K562 (cell line): Measurements from ENCODE around the gene RNF187. TPM values are rescaled to one million over a fixed set of nuclear protein-coding genes. Genes with fewer than 3 reads are reported as not detected.

Experiments
- AFF1 ChIP-seq, 2 experiments: fragments of 450-650 bp; IDR thresholded peaks; 2 replicates each; pipeline ENCODE4 v1.6.1; 2018; ENCODE audit warnings: mild to moderate bottlenecking in 2 of 2, low read depth in 1 of 2; ENCODE audit not compliant: partially characterized antibody in 2 of 2
- CLOCK ChIP-seq: fragments of 250-450 bp; sonication (Bioruptor Pico); IDR thresholded peaks from 2 replicates; pipeline ENCODE4 v1.4.0; 2020; ENCODE audit warnings: mild to moderate bottlenecking, moderate library complexity, borderline replicate concordance
- E2F1 ChIP-seq: sonication (generic); formaldehyde crosslinking; IDR thresholded peaks from 2 replicates; pipeline ENCODE4 v1.8.1; 2023; ENCODE audit warnings: mild to moderate bottlenecking, missing genetic modification reagents, moderate library complexity
- HSF4 ChIP-seq: fragments of 250-450 bp; sonication (Bioruptor Pico); IDR thresholded peaks from 2 replicates; pipeline ENCODE4 v2.1.2; 2022; ENCODE audit warnings: mild to moderate bottlenecking, moderate library complexity, borderline replicate concordance
- MAZ ChIP-seq, 2 experiments: fragments of 450-650 bp in 1 of 2; sonication (generic) in 1 of 2; formaldehyde crosslinking; IDR thresholded peaks in 1 of 2; conservative IDR thresholded peaks in 1 of 2; 2 replicates each; pipeline versions ENCODE4 v1.4.0 to v1.5.0; 2020; ENCODE audit warnings: mild to moderate bottlenecking in 1 of 2, missing genetic modification reagents in 1 of 2
- SRSF3 ChIP-seq: fragments of 200-400 bp; formaldehyde crosslinking; IDR thresholded peaks from 2 replicates; pipeline ENCODE4 v1.6.1; 2016; ENCODE audit warnings: mild to moderate bottlenecking, low read length, moderate library complexity; ENCODE audit not compliant: insufficient read depth
- TAF1 ChIP-seq: IDR thresholded peaks from 2 replicates; pipeline ENCODE4 v1.6.1; 2011; ENCODE audit warnings: mild to moderate bottlenecking, low read length, moderate library complexity; ENCODE audit not compliant: insufficient read depth, control insufficient read depth, severe bottlenecking; ENCODE audit errors: extremely low read depth
- TCF3 ChIP-seq: sonication (generic); formaldehyde crosslinking; IDR thresholded peaks from 2 replicates; pipeline ENCODE4 v1.4.0; 2020; ENCODE audit warnings: mild to moderate bottlenecking, missing genetic modification reagents
- TRIM24 ChIP-seq, 2 experiments: fragments of 450-650 bp; IDR thresholded peaks; 2 replicates each; pipeline ENCODE4 v1.6.1; 2016
- ZKSCAN1 ChIP-seq: fragments of 150-350 bp; IDR thresholded peaks from 2 replicates; pipeline ENCODE4 v1.6.1; 2016; ENCODE audit warnings: low read depth, low read length
- ZNF134 ChIP-seq: fragments of 250-450 bp; sonication (Bioruptor Pico); conservative IDR thresholded peaks from 2 replicates; pipeline ENCODE4 v1.4.0; 2020
- ZNF41 ChIP-seq: fragments of 250-450 bp; sonication (Bioruptor Pico); conservative IDR thresholded peaks from 2 replicates; pipeline ENCODE4 v1.4.0; 2020; ENCODE audit warnings: mild to moderate bottlenecking
- polyA plus RNA-seq, 8 experiments: library from polyadenylated mRNA; depleted of rRNA in 4 of 8; stranded (reverse) in 5 of 8; unstranded in 3 of 8; fragments of >200 nt; fragmentation: Nextera tagmentation in 2 of 8; fragmentation: Illumina TruSeq in 1 of 8; extraction: Ambion mirVana in 2 of 8; extraction: Trizol in 1 of 8; gene quantifications; 2 replicates each; pipeline versions ENCODE4 v1.2.1 to v1.2.3, GENCODE V29; 2011 to 2014; ENCODE audit warnings: inconsistent platforms in 1 of 8, missing spikeins in 1 of 8
- total RNA-seq, 7 experiments: library from RNA; depleted of rRNA in 6 of 7; stranded (reverse); fragments of >200 nt in 6 of 7; fragmentation: Illumina TruSeq in 2 of 7; extraction: Trizol in 2 of 7; gene quantifications; 2 replicates each; pipeline versions ENCODE4 v1.2.1 to v1.2.3, GENCODE V29; 2011 to 2021; ENCODE audit warnings: low replicate concordance in 1 of 7
- TF ChIP-seq, protein P1 (sequence below): fragments of 250-450 bp; sonication (Bioruptor Pico); IDR thresholded peaks from 2 replicates; pipeline ENCODE4 v1.8.0; 2021; ENCODE audit warnings: moderate library complexity, mild to moderate bottlenecking, inconsistent platforms
- TF ChIP-seq, protein P2 (sequence below): fragments of 150-350 bp; IDR thresholded peaks from 2 replicates; pipeline ENCODE4 v1.6.1; 2014; ENCODE audit warnings: low read depth, mild to moderate bottlenecking, low read length, borderline replicate concordance

RNF187 gene
- total and polyA plus RNA-seq, 9 of the 15 experiments (the other 6 are each of a cell fraction or from before 2014, with no cell fraction given): 2.3 to 119 (median 41.9) TPM

DNA sequence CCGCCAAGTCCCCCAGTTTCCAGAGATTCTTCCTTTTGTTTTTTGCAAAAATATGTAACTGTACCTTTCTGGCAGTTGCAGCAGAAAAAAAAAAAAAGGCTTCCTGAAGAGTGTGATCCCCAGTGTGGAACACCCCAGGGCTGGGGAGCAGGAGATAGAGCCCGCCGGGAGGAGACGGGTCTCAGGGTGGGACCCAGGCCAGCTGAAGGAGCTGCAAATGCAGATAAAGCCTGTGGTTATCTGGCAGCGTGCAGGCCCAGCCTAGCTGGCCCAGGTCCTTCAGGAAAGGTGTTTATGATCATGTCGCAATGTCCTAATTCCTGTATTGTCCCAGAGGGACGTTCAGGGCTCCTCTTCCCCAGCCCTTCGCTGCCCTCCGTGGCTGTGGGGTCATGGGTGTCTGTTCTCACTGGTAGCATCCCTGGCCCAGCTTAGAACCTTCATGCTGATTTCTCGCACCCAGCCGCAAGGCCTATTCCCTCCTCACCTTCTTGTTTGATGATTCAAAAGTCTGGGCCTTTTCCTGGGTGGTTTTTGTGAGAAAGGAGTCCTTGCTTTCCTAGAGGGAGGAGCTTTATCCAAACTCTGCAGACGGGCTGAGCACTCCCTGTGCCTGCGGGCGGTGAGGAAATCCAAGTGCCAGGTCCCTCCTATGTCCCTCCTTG lies 26.2 kb downstream of the RNF187 start (continued):
- TF ChIP-seq, protein P1, sequence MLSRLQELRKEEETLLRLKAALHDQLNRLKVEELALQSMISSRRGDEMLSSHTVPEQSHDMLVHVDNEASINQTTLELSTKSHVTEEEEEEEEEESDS (CRISPR knock-in tag): no peak
- TF ChIP-seq HSF4 (no peak), TAF1 (peak; percentile 76), TRIM24 (IDR thresholded peaks at IDR 0.05) (peak; percentile 99), TCF3 (CRISPR knock-in tag) (peak; percentile 100), AFF1 (IDR thresholded peaks at IDR 0.05; ENCODE audit: low read depth in 1 of 2, partially characterized antibody in 2 of 2) (peak; percentile 68 to 93), MAZ (CRISPR knock-in tag; conservative IDR thresholded peaks at IDR 0.05 in 1 of 2, IDR thresholded peaks at IDR 0.05 in 1 of 2) (peak; percentile 86 to 92), SRSF3 (no peak), ZKSCAN1 (peak; percentile 91), CLOCK (0 out of 2 replicates have a peak, but pooled peaks have one; percentile 66), ZNF41 (no peak), E2F1 (peak; percentile 58; the same call in 1 of the 2 replicates), ZNF134 (CRISPR knock-in tag) (0 out of 2 replicates have a peak, but pooled peaks have one; percentile 43)
- TF ChIP-seq, protein P2, sequence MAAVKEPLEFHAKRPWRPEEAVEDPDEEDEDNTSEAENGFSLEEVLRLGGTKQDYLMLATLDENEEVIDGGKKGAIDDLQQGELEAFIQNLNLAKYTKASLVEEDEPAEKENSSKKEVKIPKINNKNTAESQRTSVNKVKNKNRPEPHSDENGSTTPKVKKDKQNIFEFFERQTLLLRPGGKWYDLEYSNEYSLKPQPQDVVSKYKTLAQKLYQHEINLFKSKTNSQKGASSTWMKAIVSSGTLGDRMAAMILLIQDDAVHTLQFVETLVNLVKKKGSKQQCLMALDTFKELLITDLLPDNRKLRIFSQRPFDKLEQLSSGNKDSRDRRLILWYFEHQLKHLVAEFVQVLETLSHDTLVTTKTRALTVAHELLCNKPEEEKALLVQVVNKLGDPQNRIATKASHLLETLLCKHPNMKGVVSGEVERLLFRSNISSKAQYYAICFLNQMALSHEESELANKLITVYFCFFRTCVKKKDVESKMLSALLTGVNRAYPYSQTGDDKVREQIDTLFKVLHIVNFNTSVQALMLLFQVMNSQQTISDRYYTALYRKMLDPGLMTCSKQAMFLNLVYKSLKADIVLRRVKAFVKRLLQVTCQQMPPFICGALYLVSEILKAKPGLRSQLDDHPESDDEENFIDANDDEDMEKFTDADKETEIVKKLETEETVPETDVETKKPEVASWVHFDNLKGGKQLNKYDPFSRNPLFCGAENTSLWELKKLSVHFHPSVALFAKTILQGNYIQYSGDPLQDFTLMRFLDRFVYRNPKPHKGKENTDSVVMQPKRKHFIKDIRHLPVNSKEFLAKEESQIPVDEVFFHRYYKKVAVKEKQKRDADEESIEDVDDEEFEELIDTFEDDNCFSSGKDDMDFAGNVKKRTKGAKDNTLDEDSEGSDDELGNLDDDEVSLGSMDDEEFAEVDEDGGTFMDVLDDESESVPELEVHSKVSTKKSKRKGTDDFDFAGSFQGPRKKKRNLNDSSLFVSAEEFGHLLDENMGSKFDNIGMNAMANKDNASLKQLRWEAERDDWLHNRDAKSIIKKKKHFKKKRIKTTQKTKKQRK: no peak
